HEK293T (cell line): Measurements from ENCODE around the gene GABRD.

ENCODE experiments used
- CTCF ChIA-PET: fragments of 350-600 bp; formaldehyde crosslinking; extraction: SDS; loops from one replicate; lab custom pipeline; 2021; ENCODE audit warnings: antibody characterized with exemption, inconsistent platforms; lab: Yijun Ruan, JAX
- POLR2A ChIA-PET: fragments of 350-600 bp; formaldehyde crosslinking; extraction: SDS; loops from one replicate; lab custom pipeline; 2020; ENCODE audit warnings: antibody characterized with exemption, inconsistent platforms; lab: Yijun Ruan, JAX
- DNase-seq: peaks from one replicate; pipeline ENCODE4 v3.0.0; 2012; ENCODE audit warnings: mixed read lengths; ENCODE audit errors: extremely low spot score
- ARNT ChIP-seq: fragments of 450-650 bp; IDR thresholded peaks from 2 replicates; pipeline ENCODE4 v1.6.1; 2017; ENCODE audit warnings: mild to moderate bottlenecking
- BHLHE40 ChIP-seq: fragments of 450-650 bp; IDR thresholded peaks from 2 replicates; pipeline ENCODE4 v1.6.1; 2016; ENCODE audit warnings: mild to moderate bottlenecking, moderate library complexity, borderline replicate concordance
- CTBP1 ChIP-seq: fragments of 450-650 bp; IDR thresholded peaks from 2 replicates; pipeline ENCODE4 v1.6.1; 2016; ENCODE audit warnings: borderline replicate concordance
- ELF4 ChIP-seq: fragments of 450-650 bp; IDR thresholded peaks from 2 replicates; pipeline ENCODE4 v1.6.1; 2017; ENCODE audit warnings: antibody characterized with exemption
- FOXA1 ChIP-seq: fragments of 450-650 bp; IDR thresholded peaks from 2 replicates; pipeline ENCODE4 v1.6.1; 2016; ENCODE audit warnings: mild to moderate bottlenecking
- FOXK2 ChIP-seq: fragments of 450-650 bp; IDR thresholded peaks from 2 replicates; pipeline ENCODE4 v1.6.1; 2016; ENCODE audit warnings: mild to moderate bottlenecking
- FOXM1 ChIP-seq: fragments of 450-650 bp; IDR thresholded peaks from 2 replicates; pipeline ENCODE4 v1.6.1; 2017; ENCODE audit warnings: mild to moderate bottlenecking, borderline replicate concordance
- HDGF ChIP-seq: fragments of 450-650 bp; IDR thresholded peaks from 2 replicates; pipeline ENCODE4 v1.6.1; 2017; ENCODE audit warnings: antibody characterized with exemption, borderline replicate concordance
- L3MBTL2 ChIP-seq: fragments of 450-650 bp; conservative IDR thresholded peaks from 2 replicates; pipeline ENCODE4 v1.6.1; 2016; ENCODE audit warnings: mild to moderate bottlenecking
- LEF1 ChIP-seq: fragments of 450-650 bp; IDR thresholded peaks from 2 replicates; pipeline ENCODE4 v1.6.1; 2017; ENCODE audit warnings: mild to moderate bottlenecking, borderline replicate concordance
- NFRKB ChIP-seq: fragments of 450-650 bp; IDR thresholded peaks from 2 replicates; pipeline ENCODE4 v1.6.1; 2016; ENCODE audit warnings: mild to moderate bottlenecking, moderate library complexity
- PKNOX1 ChIP-seq: fragments of 450-650 bp; IDR thresholded peaks from 2 replicates; pipeline ENCODE4 v1.6.1; 2016
- SP1 ChIP-seq: fragments of 450-650 bp; IDR thresholded peaks from 2 replicates; pipeline ENCODE4 v1.6.1; 2017
- SUZ12 ChIP-seq: fragments of 450-650 bp; IDR thresholded peaks from 2 replicates; pipeline ENCODE4 v1.6.1; 2016; ENCODE audit warnings: mild to moderate bottlenecking
- TARDBP ChIP-seq: fragments of 450-650 bp; IDR thresholded peaks from 2 replicates; pipeline ENCODE4 v1.6.1; 2016
- ZNF384 ChIP-seq: fragments of 450-650 bp; IDR thresholded peaks from 2 replicates; pipeline ENCODE4 v1.6.1; 2016

Gene GABRD

DNA sequence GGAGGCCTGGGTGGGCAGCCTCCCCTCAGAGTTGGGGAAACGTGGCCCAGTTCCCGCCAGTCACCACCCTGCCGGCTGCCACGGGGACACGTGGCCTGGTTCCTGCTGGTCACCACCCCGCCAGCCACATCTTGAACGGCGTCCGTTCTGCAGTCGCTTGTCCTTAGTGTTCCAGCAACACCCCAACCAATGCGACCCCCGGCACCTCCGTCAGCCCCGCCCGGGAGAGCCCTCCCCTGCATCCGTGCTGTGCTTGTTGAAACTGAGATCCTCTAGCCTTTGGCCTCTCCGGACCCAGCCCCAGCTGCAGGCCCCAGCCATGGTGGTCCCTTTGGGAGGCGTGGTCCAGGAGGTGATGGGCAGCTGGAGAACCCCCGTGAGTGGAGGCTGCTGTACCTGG is 49.8 kb downstream of the GABRD start:
- ChIA-PET POLR2A (interaction anchor here (1.1 kb wide), 1 partner anchor 9 kb away, joined by 3 read pairs; no protein-coding TSS in a partner anchor), CTCF (no interaction called here)
- DNase-seq = no peak
- TF ChIP-seq L3MBTL2 (no peak), FOXM1 (no peak), ARNT (no peak)

GRCh38 chr1:2070016-2070415 is 50.9 kb downstream of the GABRD start:
- no peak for DNase-seq
- TF ChIP-seq SUZ12 (no peak), SP1 (no peak), BHLHE40 (no peak), ARNT (no peak), CTBP1 (no peak), TARDBP (no peak), NFRKB (no peak), FOXA1 (no peak), PKNOX1 (no peak), ELF4 (no peak), FOXK2 (no peak)
- POLR2A ChIA-PET = no interaction called here
- CTCF ChIA-PET = no interaction called here

DNA sequence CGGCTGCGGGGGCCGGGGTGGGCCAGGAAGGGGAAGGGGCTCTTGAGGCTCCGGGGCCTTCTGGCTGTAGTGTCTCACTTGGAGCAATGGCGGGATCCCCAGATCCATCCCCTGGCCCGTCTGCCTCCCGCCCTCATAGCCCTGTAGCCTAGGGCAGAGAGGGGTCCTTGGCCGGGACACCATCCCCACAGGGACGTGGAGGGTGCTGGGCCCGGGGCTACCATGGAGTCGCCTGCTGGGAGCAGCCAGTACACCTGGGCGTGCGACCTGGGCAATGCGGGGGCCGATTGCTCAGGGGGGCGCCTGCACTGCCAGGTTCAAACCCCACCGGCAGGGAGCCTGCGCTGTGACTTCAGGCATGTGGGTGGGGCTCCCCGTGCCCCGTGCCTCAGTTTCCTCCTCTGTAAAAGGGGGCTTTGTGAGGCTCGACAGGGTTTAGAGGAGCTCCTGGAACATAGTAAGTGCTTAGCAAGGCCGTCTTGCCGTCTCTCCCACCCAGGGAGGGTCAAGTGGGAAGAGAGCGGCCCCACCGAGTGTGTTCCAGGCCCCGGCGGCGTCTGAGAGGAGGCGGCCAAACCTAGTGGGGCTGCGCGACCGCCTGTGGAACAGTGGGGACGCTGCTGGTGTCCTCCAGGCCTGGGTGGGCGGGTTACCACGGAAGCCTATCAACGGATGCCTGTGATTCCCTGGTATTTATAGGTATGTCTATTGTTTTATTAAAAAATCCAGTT is 51.8 kb downstream of the GABRD start:
- DNase-seq = no peak
- ChIA-PET CTCF (no interaction called here), POLR2A (no interaction called here)
- no peak for TF ChIP-seq SUZ12
- TF ChIP-seq LEF1 = no peak
- no peak for TF ChIP-seq L3MBTL2
- no peak for TF ChIP-seq HDGF
- no peak for TF ChIP-seq CTBP1
- no peak for TF ChIP-seq ARNT
- TF ChIP-seq ZNF384 = no peak
- TF ChIP-seq TARDBP = no peak
- no peak for TF ChIP-seq NFRKB
- no peak for TF ChIP-seq FOXK2
- no peak for TF ChIP-seq PKNOX1
- no peak for TF ChIP-seq FOXM1
- no peak for TF ChIP-seq FOXA1
- no peak for TF ChIP-seq SP1
- TF ChIP-seq ELF4 = no peak
- TF ChIP-seq BHLHE40 = no peak

DNA sequence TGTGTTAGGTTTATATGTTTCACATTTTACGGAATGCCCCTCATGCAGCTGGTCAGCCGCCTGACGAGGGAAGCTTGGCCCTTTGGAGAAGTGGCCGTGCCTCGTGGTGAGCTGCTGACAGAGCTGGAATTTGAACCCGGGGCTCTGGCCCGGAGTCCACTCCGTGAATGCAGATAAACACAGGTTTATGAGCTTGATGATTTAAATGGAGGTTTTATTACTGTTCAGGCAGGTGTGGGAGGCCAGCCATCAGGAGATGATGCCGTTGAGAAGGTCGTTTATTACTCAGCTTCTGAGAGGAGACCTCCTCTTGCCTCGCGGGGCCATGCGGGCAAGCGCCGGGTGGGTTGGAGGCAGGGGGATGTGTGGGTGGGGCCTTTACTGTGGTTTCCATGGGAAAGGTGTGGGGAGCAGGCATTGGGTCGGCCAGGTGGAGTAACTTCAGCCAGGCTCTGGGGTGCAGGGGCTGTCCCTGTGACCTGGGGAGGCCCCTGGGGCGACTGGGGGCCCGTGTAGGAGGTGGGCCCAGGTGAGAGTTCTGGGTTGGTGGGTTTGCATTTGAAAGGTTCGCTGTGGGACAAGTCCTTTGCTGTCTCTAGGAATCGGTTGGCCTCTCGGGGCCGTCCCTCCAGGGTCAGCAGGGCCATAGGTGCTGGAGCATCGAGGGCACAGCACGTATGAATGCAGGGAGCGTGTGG is 53.1 kb downstream of the GABRD start:
- TF ChIP-seq L3MBTL2 (0 out of 2 replicates have a peak, but pooled peaks have one; percentile 15), FOXA1 (no peak)
- ChIA-PET CTCF (no interaction called here), POLR2A (interaction anchor here (1.1 kb wide), 1 partner anchor 9 kb away, joined by 3 read pairs; no protein-coding TSS in a partner anchor)
- no peak for DNase-seq

DNA sequence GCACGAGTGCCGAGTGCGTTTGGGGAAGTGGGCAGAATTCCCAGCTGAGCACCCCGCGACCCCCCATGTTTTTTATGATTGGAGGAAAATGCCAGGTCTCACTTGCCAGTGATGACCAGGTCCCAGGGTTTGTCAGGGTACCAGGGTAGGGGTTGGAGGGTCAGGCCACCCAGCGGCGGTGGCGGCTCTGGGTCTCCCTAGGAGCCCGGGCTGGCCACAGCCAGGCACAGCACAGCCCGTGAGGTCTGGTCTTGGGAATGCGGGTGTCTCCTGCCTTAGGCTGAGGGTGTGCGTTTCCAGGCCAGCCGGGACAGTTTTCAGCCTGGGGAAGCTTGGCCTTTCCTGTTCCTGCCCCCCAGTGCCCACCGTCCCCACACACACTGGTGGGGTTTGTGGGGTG is 53.7 kb downstream of the GABRD start:
- TF ChIP-seq SUZ12 (no peak), CTBP1 (no peak), SP1 (no peak)
- POLR2A ChIA-PET = interaction anchor here (1.1 kb wide), 1 partner anchor 8 kb away, joined by 3 read pairs; no protein-coding TSS in a partner anchor
- CTCF ChIA-PET = no interaction called here
- no peak for DNase-seq

GRCh38 chr1:2073382-2074230 is 54.5 kb downstream of the GABRD start:
- no peak for DNase-seq
- POLR2A ChIA-PET = no interaction called here
- CTCF ChIA-PET = no interaction called here
- TF ChIP-seq LEF1 (no peak), ARNT (no peak), FOXK2 (no peak), SUZ12 (no peak), ELF4 (no peak), BHLHE40 (no peak), SP1 (no peak), TARDBP (no peak), HDGF (no peak), NFRKB (no peak), ZNF384 (no peak), FOXM1 (no peak)

GRCh38 chr1:2074396-2074795 is 55.3 kb downstream of the GABRD start:
- TF ChIP-seq ZNF384 (no peak), TARDBP (no peak), LEF1 (no peak), ARNT (no peak), FOXM1 (no peak), FOXK2 (no peak)
- ChIA-PET POLR2A (no interaction called here), CTCF (no interaction called here)
- DNase-seq = no peak
